ENCODE measurements around the gene RIMBP2. TPM values are rescaled to one million over a fixed set of nuclear protein-coding genes. Genes with fewer than 3 reads are reported as not detected.

RIMBP2 gene
- total and polyA plus RNA-seq, 4 donors = 0.05 to 2.9 (median 0.95) TPM

- Histone ChIP-seq H3K9ac (ENCODE audit: insufficient read depth in 1 of 2, low read length in 2 of 2) (no peak overlapping the region), H3K36me3 (ENCODE audit: control insufficient read depth in 4 of 4, insufficient read depth in 4 of 4, low read length in 4 of 4) (no peaks in the 10 kb centered on the region), H3K4me1 (ENCODE audit: control insufficient read depth in 5 of 5, insufficient read depth in 5 of 5, low read length in 5 of 5) (no peaks in the 10 kb centered on the region), H3K9me3 (ENCODE audit: control insufficient read depth in 4 of 4, insufficient read depth in 3 of 4, low read length in 3 of 4) (peaks cover 0 to 3% (median 0%) of the 10 kb centered on the region in 4 donors), H3K27me3 (ENCODE audit: control insufficient read depth in 3 of 3, insufficient read depth in 3 of 3, low read length in 2 of 3) (no peaks in the 10 kb centered on the region), H3K27ac (ENCODE audit: low read depth in 1 of 2, low read length in 1 of 2) (no peak overlapping the region), H3K4me3 (no peak overlapping the region)
- no peak for TF ChIP-seq CTCF (IDR thresholded peaks at IDR 0.05; ENCODE audit: control extremely low read depth, extremely low read depth)
- ATAC-seq (ENCODE audit: insufficient read depth, low FRiP score) = no peak
- DNase-seq = no peak
- WGBS, 2 donors = 74 to 80% methylated on average over 8 of the region's 8 CpGs
Measured at GRCh38 chr12:130603396-130603965, 112.6 kb downstream of the RIMBP2 start.

- H3K9ac ChIP-seq (ENCODE audit: insufficient read depth in 1 of 2, low read length in 2 of 2) = no peak overlapping the region
- no peak for DNase-seq
- ATAC-seq (ENCODE audit: insufficient read depth, low FRiP score) = no peak
- peaks cover 0 to 3% (median 0%) of the 10 kb centered on the region in 4 donors for H3K9me3 ChIP-seq (ENCODE audit: control insufficient read depth in 4 of 4, insufficient read depth in 3 of 4, low read length in 3 of 4)
- WGBS, 2 donors = 84 to 93% methylated on average over 8 of the region's 8 CpGs
- H3K4me1 ChIP-seq (ENCODE audit: control insufficient read depth in 5 of 5, insufficient read depth in 5 of 5, low read length in 5 of 5) = no peaks in the 10 kb centered on the region
- no peaks in the 10 kb centered on the region for H3K36me3 ChIP-seq (ENCODE audit: control insufficient read depth in 4 of 4, insufficient read depth in 4 of 4, low read length in 4 of 4)
- no peak overlapping the region for H3K27ac ChIP-seq (ENCODE audit: low read depth in 1 of 2, low read length in 1 of 2)
- TF ChIP-seq CTCF (IDR thresholded peaks at IDR 0.05; ENCODE audit: control extremely low read depth, extremely low read depth) = no peak
- no peaks in the 10 kb centered on the region for H3K27me3 ChIP-seq (ENCODE audit: control insufficient read depth in 3 of 3, insufficient read depth in 3 of 3, low read length in 2 of 3)
- no peak overlapping the region for H3K4me3 ChIP-seq
Measured at GRCh38 chr12:130602251-130602650, 113.8 kb downstream of the RIMBP2 start.

GRCh38 chr12:130601327-130601726 is 114.8 kb downstream of the RIMBP2 start:
- Histone ChIP-seq H3K27me3 (ENCODE audit: control insufficient read depth in 3 of 3, insufficient read depth in 3 of 3, low read length in 2 of 3) (no peaks in the 10 kb centered on the region), H3K4me1 (ENCODE audit: control insufficient read depth in 5 of 5, insufficient read depth in 5 of 5, low read length in 5 of 5) (no peaks in the 10 kb centered on the region), H3K9me3 (ENCODE audit: control insufficient read depth in 4 of 4, insufficient read depth in 3 of 4, low read length in 3 of 4) (peaks cover 0 to 5% (median 0%) of the 10 kb centered on the region in 4 donors), H3K27ac (ENCODE audit: low read depth in 1 of 2, low read length in 1 of 2) (no peak overlapping the region), H3K9ac (ENCODE audit: insufficient read depth in 1 of 2, low read length in 2 of 2) (no peak overlapping the region), H3K36me3 (ENCODE audit: control insufficient read depth in 4 of 4, insufficient read depth in 4 of 4, low read length in 4 of 4) (no peaks in the 10 kb centered on the region), H3K4me3 (no peak overlapping the region)
- no peak for TF ChIP-seq CTCF (IDR thresholded peaks at IDR 0.05; ENCODE audit: control extremely low read depth, extremely low read depth)
- WGBS, 2 donors = 76 to 80% methylated on average over 1 of the region's 1 CpG
- DNase-seq = no peak
- ATAC-seq (ENCODE audit: insufficient read depth, low FRiP score) = no peak

GRCh38 chr12:130596241-130596640 is 119.9 kb downstream of the RIMBP2 start:
- no peak overlapping the region for H3K9ac ChIP-seq (ENCODE audit: insufficient read depth in 1 of 2, low read length in 2 of 2)

More at GRCh38 chr12:130596241-130596640, 119.9 kb downstream of the RIMBP2 start:
- TF ChIP-seq CTCF (IDR thresholded peaks at IDR 0.05; ENCODE audit: control extremely low read depth, extremely low read depth) = no peak
- DNase-seq (no peak), ATAC-seq (ENCODE audit: insufficient read depth, low FRiP score) (no peak)
- H3K4me3 ChIP-seq = no peak overlapping the region
- H3K4me1 ChIP-seq (ENCODE audit: control insufficient read depth in 5 of 5, insufficient read depth in 5 of 5, low read length in 5 of 5) = no peaks in the 10 kb centered on the region
- 64 to 78% methylated on average over 9 of the region's 9 CpGs for WGBS, 2 donors
- no peak overlapping the region for H3K27ac ChIP-seq (ENCODE audit: low read depth in 1 of 2, low read length in 1 of 2)
- no peaks in the 10 kb centered on the region for H3K36me3 ChIP-seq (ENCODE audit: control insufficient read depth in 4 of 4, insufficient read depth in 4 of 4, low read length in 4 of 4)
- peaks cover 0 to 7% (median 0%) of the 10 kb centered on the region in 4 donors for H3K9me3 ChIP-seq (ENCODE audit: control insufficient read depth in 4 of 4, insufficient read depth in 3 of 4, low read length in 3 of 4)
- H3K27me3 ChIP-seq (ENCODE audit: control insufficient read depth in 3 of 3, insufficient read depth in 3 of 3, low read length in 2 of 3) = no peaks in the 10 kb centered on the region

All from lung (tissue), 12 donors.